ENCODE measurements around the gene DNAL4. TPM values are rescaled to one million over a fixed set of nuclear protein-coding genes. Genes with fewer than 3 reads are reported as not detected.
A peak's percentile ranks its signal among the peaks of the same experiment; 100 is the strongest.

The DNAL4 gene
- total and polyA plus RNA-seq, 2 donors (not counting 3 experiments of a cell fraction or from before 2014, with no cell fraction given), result 12.9 to 22.7 TPM

DNA sequence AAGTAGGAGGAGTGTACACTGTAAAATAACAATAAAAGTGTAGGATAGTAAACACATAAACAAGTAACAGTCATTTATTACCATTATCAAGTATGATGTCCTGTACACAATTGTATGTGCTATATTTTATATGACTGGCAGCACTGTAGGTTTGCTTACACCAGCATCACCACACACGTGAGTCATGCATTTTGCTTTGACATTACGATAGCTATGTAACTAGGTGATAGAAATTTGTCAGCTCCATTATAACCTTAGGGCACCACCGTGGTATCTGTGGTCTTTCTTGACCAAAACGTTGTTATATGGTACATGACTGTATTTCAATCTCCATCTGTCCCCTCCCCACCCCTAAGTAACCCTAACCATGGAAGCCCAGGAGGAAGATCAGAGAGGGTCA is 1.1 kb downstream of the DNAL4 start:
- Histone ChIP-seq H3K27me3 (ENCODE audit: control insufficient read depth in 2 of 2, insufficient read depth in 2 of 2, low read length in 2 of 2) (no peaks in the 10 kb centered on the region), H3K9ac (replicated peaks; ENCODE audit: extremely low read depth, insufficient read depth, low read length) (no peak overlapping the region), H3K9me3 (replicated peaks; ENCODE audit: control insufficient read depth, insufficient read depth, low read length) (no peaks in the 10 kb centered on the region), H3K9me1 (replicated peaks; ENCODE audit: control insufficient read depth, extremely low read depth, insufficient read depth, low read length) (no peaks in the 10 kb centered on the region), H3K27ac (ENCODE audit: insufficient read depth, low read depth, low read length) (no peak overlapping the region), H4K20me1 (replicated peaks; ENCODE audit: control insufficient read depth, extremely low read depth, insufficient read depth, low read length) (no peaks in the 10 kb centered on the region), H3K4me1 (ENCODE audit: control insufficient read depth, extremely low read depth, insufficient read depth, low read length) (peaks cover 20% of the 10 kb centered on the region), H3K79me2 (ENCODE audit: control insufficient read depth, insufficient read depth, low read length) (no peaks in the 10 kb centered on the region), H3K36me3 (ENCODE audit: control insufficient read depth in 2 of 2, extremely low read depth in 1 of 2, insufficient read depth in 2 of 2, low read length in 2 of 2) (peaks cover 0 to 3% of the 10 kb centered on the region in 2 experiments), H2AFZ (ENCODE audit: low read depth, low read length) (no peak overlapping the region), H3K4me2 (ENCODE audit: insufficient read depth, low read length) (peak overlapping the region; percentile 83), H3K4me3 (replicated peaks in 1 of 3; ENCODE audit: insufficient read depth in 1 of 3, low read depth in 1 of 3, low read length in 3 of 3) (peak overlapping the region in 1 of 3 experiments; percentile 72)
- TF ChIP-seq JUN (IDR thresholded peaks at IDR 0.05; ENCODE audit: borderline replicate concordance, insufficient read depth, insufficient read length, low read depth), result no peak
- TF ChIP-seq, protein P1, sequence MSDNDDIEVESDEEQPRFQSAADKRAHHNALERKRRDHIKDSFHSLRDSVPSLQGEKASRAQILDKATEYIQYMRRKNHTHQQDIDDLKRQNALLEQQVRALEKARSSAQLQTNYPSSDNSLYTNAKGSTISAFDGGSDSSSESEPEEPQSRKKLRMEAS (IDR thresholded peaks at IDR 0.05; ENCODE audit: insufficient read depth, insufficient read length), result no peak
- FAIRE-seq (no peak), DNase-seq (ENCODE audit: low read depth, low spot score) (no peak)
- no TSS peak for BruUV-seq (replicated peaks)
- ChIA-PET CTCF (interaction anchor here (1.2 to 2.9 kb wide), 2 partner anchors 24 to 77 kb away, joined by 3 to 10 read pairs; no protein-coding TSS in a partner anchor), POLR2A (no interaction called here)
- intact Hi-C loops (cut with micrococcal nuclease) (no loop called here), dilution Hi-C loops (cut with MboI; ENCODE audit: extremely low pct_ligation_motif_present, low sequenced_read_pairs) (no loop called here)

DNA sequence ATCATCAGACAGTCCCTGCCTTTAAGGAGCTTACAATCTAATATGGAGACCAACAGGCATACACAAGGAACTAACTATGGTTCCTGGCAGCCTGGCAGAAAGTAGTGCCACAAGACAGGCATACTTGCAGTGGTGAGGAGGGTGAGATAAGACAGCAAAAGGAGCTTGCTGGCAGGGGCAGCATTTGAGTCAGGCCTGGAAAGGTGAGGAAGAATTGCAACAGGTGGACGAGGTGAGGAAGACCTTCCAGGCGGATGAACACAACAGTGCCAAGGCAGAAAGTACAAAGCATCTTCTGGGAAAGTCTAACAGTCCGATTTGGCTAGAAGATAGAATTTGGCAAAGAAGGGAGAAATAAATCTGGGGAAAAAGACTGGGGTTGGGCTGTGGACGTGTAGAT is 4.3 kb downstream of the DNAL4 start:
- DNase-seq (ENCODE audit: low read depth, low spot score) (no peak), FAIRE-seq (no peak)
- Histone ChIP-seq H3K4me3 (replicated peaks in 1 of 3; ENCODE audit: insufficient read depth in 1 of 3, low read depth in 1 of 3, low read length in 3 of 3) (no peak overlapping the region), H3K9ac (replicated peaks; ENCODE audit: extremely low read depth, insufficient read depth, low read length) (no peak overlapping the region), H3K36me3 (ENCODE audit: control insufficient read depth in 2 of 2, extremely low read depth in 1 of 2, insufficient read depth in 2 of 2, low read length in 2 of 2) (peaks cover 0 to 3% of the 10 kb centered on the region in 2 experiments), H4K20me1 (replicated peaks; ENCODE audit: control insufficient read depth, extremely low read depth, insufficient read depth, low read length) (no peaks in the 10 kb centered on the region), H3K27ac (ENCODE audit: insufficient read depth, low read depth, low read length) (no peak overlapping the region), H2AFZ (ENCODE audit: low read depth, low read length) (no peak overlapping the region), H3K79me2 (ENCODE audit: control insufficient read depth, insufficient read depth, low read length) (no peaks in the 10 kb centered on the region), H3K9me1 (replicated peaks; ENCODE audit: control insufficient read depth, extremely low read depth, insufficient read depth, low read length) (no peaks in the 10 kb centered on the region), H3K9me3 (replicated peaks; ENCODE audit: control insufficient read depth, insufficient read depth, low read length) (no peaks in the 10 kb centered on the region), H3K4me2 (ENCODE audit: insufficient read depth, low read length) (no peak overlapping the region), H3K27me3 (ENCODE audit: control insufficient read depth in 2 of 2, insufficient read depth in 2 of 2, low read length in 2 of 2) (no peaks in the 10 kb centered on the region), H3K4me1 (ENCODE audit: control insufficient read depth, extremely low read depth, insufficient read depth, low read length) (peaks cover 22% of the 10 kb centered on the region)
- TF ChIP-seq GATA2 (IDR thresholded peaks at IDR 0.05; ENCODE audit: insufficient read depth, insufficient read length, low read depth, low read length) (no peak), MYC (IDR thresholded peaks at IDR 0.05; ENCODE audit: low read depth, low read length) (no peak), FOS (IDR thresholded peaks at IDR 0.05; ENCODE audit: borderline replicate concordance, insufficient read depth, low read length) (no peak), POLR2A (IDR thresholded peaks at IDR 0.05; ENCODE audit: low read depth, low read length) (no peak), POLR2AphosphoS5 (IDR thresholded peaks at IDR 0.05; ENCODE audit: insufficient read depth, low read depth, low read length) (no peak), EZH2 (IDR thresholded peaks at IDR 0.05; ENCODE audit: borderline replicate concordance, low read depth, low read length, severe bottlenecking) (no peak), JUN (IDR thresholded peaks at IDR 0.05; ENCODE audit: borderline replicate concordance, insufficient read depth, insufficient read length, low read depth) (no peak)
- TF ChIP-seq, protein P2, sequence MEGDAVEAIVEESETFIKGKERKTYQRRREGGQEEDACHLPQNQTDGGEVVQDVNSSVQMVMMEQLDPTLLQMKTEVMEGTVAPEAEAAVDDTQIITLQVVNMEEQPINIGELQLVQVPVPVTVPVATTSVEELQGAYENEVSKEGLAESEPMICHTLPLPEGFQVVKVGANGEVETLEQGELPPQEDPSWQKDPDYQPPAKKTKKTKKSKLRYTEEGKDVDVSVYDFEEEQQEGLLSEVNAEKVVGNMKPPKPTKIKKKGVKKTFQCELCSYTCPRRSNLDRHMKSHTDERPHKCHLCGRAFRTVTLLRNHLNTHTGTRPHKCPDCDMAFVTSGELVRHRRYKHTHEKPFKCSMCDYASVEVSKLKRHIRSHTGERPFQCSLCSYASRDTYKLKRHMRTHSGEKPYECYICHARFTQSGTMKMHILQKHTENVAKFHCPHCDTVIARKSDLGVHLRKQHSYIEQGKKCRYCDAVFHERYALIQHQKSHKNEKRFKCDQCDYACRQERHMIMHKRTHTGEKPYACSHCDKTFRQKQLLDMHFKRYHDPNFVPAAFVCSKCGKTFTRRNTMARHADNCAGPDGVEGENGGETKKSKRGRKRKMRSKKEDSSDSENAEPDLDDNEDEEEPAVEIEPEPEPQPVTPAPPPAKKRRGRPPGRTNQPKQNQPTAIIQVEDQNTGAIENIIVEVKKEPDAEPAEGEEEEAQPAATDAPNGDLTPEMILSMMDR (IDR thresholded peaks at IDR 0.05; ENCODE audit: extremely low read depth in 1 of 2, insufficient read depth in 1 of 2, low read depth in 1 of 2, low read length in 2 of 2), result no peak
- TF ChIP-seq, protein P1 (IDR thresholded peaks at IDR 0.05; ENCODE audit: insufficient read depth, insufficient read length), result no peak
- ChIA-PET CTCF (interaction anchor here (1.4 to 3.8 kb wide), 2 partner anchors 21 to 81 kb away, joined by 4 to 23 read pairs; no protein-coding TSS in a partner anchor), POLR2A (no interaction called here)
- dilution Hi-C loops (cut with MboI; ENCODE audit: extremely low pct_ligation_motif_present, low sequenced_read_pairs), result no loop called here
- BruUV-seq (replicated peaks), result no TSS peak
- intact Hi-C loops (cut with micrococcal nuclease), result no loop called here
